Parathyroid adenoma (tissue), 2 donors: ENCODE results near the gene TNFRSF14.

ENCODE experiments used
- H2AFZ ChIP-seq: fragments of 300-600 bp; sonication (generic); one replicate; pipeline ENCODE4 v1.7.0; 2017; ENCODE audit warnings: antibody characterized with exemption, mild to moderate bottlenecking
- H3K27ac ChIP-seq: fragments of 300-600 bp; sonication (generic); one replicate; pipeline ENCODE4 v1.7.0; 2017
- H3K27me3 ChIP-seq: fragments of 300-600 bp; sonication (generic); one replicate; pipeline ENCODE4 v1.7.0; 2017; ENCODE audit warnings: low read length; ENCODE audit not compliant: control insufficient read depth, insufficient read depth
- H3K36me3 ChIP-seq: fragments of 300-600 bp; sonication (generic); one replicate; pipeline ENCODE4 v1.7.0; 2017; ENCODE audit warnings: low read length; ENCODE audit not compliant: control insufficient read depth, insufficient read depth
- H3K4me1 ChIP-seq: fragments of 300-600 bp; sonication (generic); one replicate; pipeline ENCODE4 v1.7.0; 2017; ENCODE audit warnings: control low read depth
- H3K4me2 ChIP-seq: fragments of 300-600 bp; sonication (generic); one replicate; pipeline ENCODE4 v1.7.0; 2017; ENCODE audit warnings: low read length
- H3K4me3 ChIP-seq: fragments of 300-600 bp; sonication (generic); one replicate; pipeline ENCODE4 v1.7.0; 2017; ENCODE audit warnings: low read depth, low read length
- H3K79me2 ChIP-seq: fragments of 300-600 bp; sonication (generic); one replicate; pipeline ENCODE4 v1.7.0; 2017; ENCODE audit warnings: control low read depth
- H3K9ac ChIP-seq: fragments of 300-600 bp; sonication (generic); one replicate; pipeline ENCODE4 v1.7.0; 2017; ENCODE audit warnings: mild to moderate bottlenecking
- H3K9me3 ChIP-seq: fragments of 300-600 bp; sonication (generic); one replicate; pipeline ENCODE4 v1.7.0; 2017; ENCODE audit warnings: low read length; ENCODE audit not compliant: control insufficient read depth
- CTCF ChIP-seq: fragments of 300-600 bp; sonication (generic); IDR thresholded peaks from one replicate; pipeline ENCODE4 v1.7.0; 2017; ENCODE audit warnings: antibody characterized with exemption, mild to moderate bottlenecking
- donor health status: primary hyperparathyroidism.

Gene TNFRSF14

GRCh38 chr1:2539312-2539907, 16.8 kb upstream of the TNFRSF14 start:
- H3K9ac ChIP-seq, result no peak overlapping the region
- no peaks in the 10 kb centered on the region for H3K9me3 ChIP-seq
- H3K4me3 ChIP-seq, result no peak overlapping the region
- H2AFZ ChIP-seq, result no peak overlapping the region
- no peaks in the 10 kb centered on the region for H3K79me2 ChIP-seq
- TF ChIP-seq CTCF, result no peak
- H3K27ac ChIP-seq, result no peak overlapping the region
- H3K4me1 ChIP-seq, result no peaks in the 10 kb centered on the region
- H3K36me3 ChIP-seq, result no peaks in the 10 kb centered on the region
- no peaks in the 10 kb centered on the region for H3K27me3 ChIP-seq
- H3K4me2 ChIP-seq, result no peak overlapping the region

GRCh38 chr1:2540816-2541492, 15.2 kb upstream of the TNFRSF14 start:
- H3K36me3 ChIP-seq, result no peaks in the 10 kb centered on the region
- H3K27me3 ChIP-seq, result no peaks in the 10 kb centered on the region
- no peak overlapping the region for H3K9ac ChIP-seq
- no peak overlapping the region for H3K4me2 ChIP-seq
- H2AFZ ChIP-seq, result no peak overlapping the region
- H3K27ac ChIP-seq, result no peak overlapping the region
- H3K4me3 ChIP-seq, result no peak overlapping the region
- TF ChIP-seq CTCF, result no peak
- no peaks in the 10 kb centered on the region for H3K79me2 ChIP-seq
- H3K9me3 ChIP-seq, result no peaks in the 10 kb centered on the region
- peaks cover 5% of the 10 kb centered on the region for H3K4me1 ChIP-seq

GRCh38 chr1:2541619-2542245, 14.4 kb upstream of the TNFRSF14 start:
- H3K9ac ChIP-seq, result no peak overlapping the region
- no peak overlapping the region for H3K4me2 ChIP-seq
- no peaks in the 10 kb centered on the region for H3K36me3 ChIP-seq
- TF ChIP-seq CTCF, result no peak
- H3K4me3 ChIP-seq, result no peak overlapping the region
- H2AFZ ChIP-seq, result no peak overlapping the region
- H3K27ac ChIP-seq, result no peak overlapping the region
- H3K79me2 ChIP-seq, result no peaks in the 10 kb centered on the region
- no peaks in the 10 kb centered on the region for H3K9me3 ChIP-seq
- no peaks in the 10 kb centered on the region for H3K27me3 ChIP-seq
- peaks cover 5% of the 10 kb centered on the region for H3K4me1 ChIP-seq

GRCh38 chr1:2542246-2542915, 13.8 kb upstream of the TNFRSF14 start:
- no peak for TF ChIP-seq CTCF
- no peaks in the 10 kb centered on the region for H3K27me3 ChIP-seq

More at GRCh38 chr1:2542246-2542915, 13.8 kb upstream of the TNFRSF14 start:
- peaks cover 5% of the 10 kb centered on the region for H3K4me1 ChIP-seq
- H3K4me2 ChIP-seq, result no peak overlapping the region
- H2AFZ ChIP-seq, result no peak overlapping the region
- H3K9me3 ChIP-seq, result no peaks in the 10 kb centered on the region
- no peak overlapping the region for H3K27ac ChIP-seq
- no peaks in the 10 kb centered on the region for H3K36me3 ChIP-seq
- H3K79me2 ChIP-seq, result no peaks in the 10 kb centered on the region
- no peak overlapping the region for H3K9ac ChIP-seq
- no peak overlapping the region for H3K4me3 ChIP-seq
